Loucy (cell line): Measurements from ENCODE around the gene PRKAG3.

Experiments
- CTCF ChIP-seq: fragments of 200-600 bp; sonication (generic); conservative IDR thresholded peaks from 2 replicates; pipeline ENCODE4 v1.5.1; 2014; ENCODE audit warnings: mild to moderate bottlenecking, antibody characterized with exemption, low read length
- EZH2phosphoT487 ChIP-seq: fragments of 200-600 bp; IDR thresholded peaks from 2 replicates; pipeline ENCODE4 v1.6.1; 2018; ENCODE audit warnings: antibody characterized with exemption, mild to moderate bottlenecking, moderate library complexity, borderline replicate concordance

DNA sequence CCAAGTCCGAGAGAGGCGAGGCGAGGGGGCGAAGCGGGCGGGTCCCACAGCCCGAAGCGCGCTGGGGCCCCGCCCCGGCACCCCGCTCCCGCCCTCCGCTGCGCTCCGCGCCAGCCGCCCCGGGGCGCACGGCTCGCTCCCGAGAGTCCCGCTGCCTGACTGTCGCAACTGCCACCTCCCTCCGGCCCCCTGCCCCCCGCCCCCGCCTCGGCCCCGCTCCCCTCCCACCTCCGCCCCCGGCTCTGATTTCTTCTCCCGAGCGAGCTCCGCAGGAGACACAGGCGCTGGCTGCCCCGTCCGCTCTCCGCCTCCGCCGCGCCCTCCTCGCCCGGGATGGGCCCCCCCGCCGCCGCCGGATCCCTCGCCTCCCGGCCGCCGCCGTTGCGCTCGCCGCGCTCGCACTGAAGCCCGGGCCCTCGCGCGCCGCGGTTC is 28.0 kb upstream of the PRKAG3 start, which contains the start of gene WNT6:
- no peak for TF ChIP-seq CTCF
- no peak for TF ChIP-seq EZH2phosphoT487
